ENCODE data around the gene SKP2.
"Not testable (repeated sequence)": the region's sequence is repeated elsewhere in the genome, so short reads cannot be mapped to it uniquely, and the experiment has no call there.

The SKP2 gene

DNA sequence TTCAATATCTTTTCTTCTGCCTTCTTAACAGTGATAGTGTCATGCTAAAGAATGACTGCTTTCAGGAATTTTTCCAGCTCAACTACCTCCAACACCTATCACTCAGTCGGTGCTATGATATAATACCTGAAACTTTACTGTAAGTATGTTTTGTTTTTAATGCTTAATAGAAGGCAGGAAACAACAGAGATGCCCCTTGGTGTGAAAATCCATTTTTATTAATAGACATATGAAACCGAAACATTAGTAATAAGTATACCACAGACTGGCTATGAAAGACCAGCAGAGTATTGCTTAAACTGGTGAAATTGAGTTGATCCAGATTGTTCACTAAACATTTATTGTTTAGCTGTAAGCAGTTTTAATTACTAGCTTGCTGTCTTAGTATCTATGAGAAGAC lies 25.2 kb downstream of the SKP2 start:
- H3K4me3 ChIP-seq (ENCODE audit: low read depth, low read length), result no peak overlapping the region
- TF ChIP-seq MYC (IDR thresholded peaks at IDR 0.05; ENCODE audit: low read depth, low read length) (no peak), MAX (IDR thresholded peaks at IDR 0.05; ENCODE audit: low read depth, low read length) (no peak)
- DNase-seq (ENCODE audit: low read depth), result no peak

DNA sequence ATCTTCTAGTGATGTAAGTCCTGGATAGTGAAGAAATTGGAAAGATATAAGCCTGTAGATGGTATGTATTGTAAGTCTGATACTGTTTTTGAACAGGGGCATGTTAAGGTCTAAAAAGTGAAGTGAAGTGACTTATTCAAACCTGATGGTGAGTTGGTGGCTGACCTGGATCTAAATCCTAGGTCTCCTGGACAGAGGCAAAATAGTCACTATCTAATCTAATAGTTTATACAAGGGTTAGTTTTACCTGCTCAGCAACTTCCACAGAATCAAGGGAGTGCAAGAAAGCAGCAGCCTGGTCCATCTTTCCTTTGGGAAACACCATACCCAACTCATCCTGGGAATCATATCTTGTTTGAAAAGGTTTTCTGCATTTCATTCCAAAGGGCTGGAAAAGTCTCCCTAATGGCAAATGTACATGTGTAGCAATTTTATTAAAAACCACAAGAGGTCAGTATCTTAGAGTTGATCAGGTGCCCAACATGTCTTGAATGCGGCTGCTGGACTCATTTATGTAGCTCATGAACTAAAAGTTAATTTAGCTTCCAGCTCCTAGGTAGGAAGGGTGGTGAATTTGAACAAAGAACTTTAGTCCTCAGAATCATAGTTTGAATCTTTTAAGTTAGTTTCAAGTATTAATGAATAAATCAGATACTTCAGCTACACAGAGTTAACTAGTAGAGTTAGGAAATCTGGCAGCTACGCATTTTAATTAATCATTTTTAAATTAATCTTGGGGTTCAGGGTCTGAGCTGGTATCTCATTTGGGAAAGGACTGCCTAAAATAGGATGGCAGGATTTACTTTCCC lies 26.0 kb downstream of the SKP2 start:
- H3K4me3 ChIP-seq (ENCODE audit: low read depth, low read length), result no peak overlapping the region
- TF ChIP-seq MYC (IDR thresholded peaks at IDR 0.05; ENCODE audit: low read depth, low read length) (no peak), POLR2A (IDR thresholded peaks at IDR 0.05; ENCODE audit: extremely low read depth, insufficient read length) (no peak), MAX (IDR thresholded peaks at IDR 0.05; ENCODE audit: low read depth, low read length) (no peak)
- TF ChIP-seq, protein P1, sequence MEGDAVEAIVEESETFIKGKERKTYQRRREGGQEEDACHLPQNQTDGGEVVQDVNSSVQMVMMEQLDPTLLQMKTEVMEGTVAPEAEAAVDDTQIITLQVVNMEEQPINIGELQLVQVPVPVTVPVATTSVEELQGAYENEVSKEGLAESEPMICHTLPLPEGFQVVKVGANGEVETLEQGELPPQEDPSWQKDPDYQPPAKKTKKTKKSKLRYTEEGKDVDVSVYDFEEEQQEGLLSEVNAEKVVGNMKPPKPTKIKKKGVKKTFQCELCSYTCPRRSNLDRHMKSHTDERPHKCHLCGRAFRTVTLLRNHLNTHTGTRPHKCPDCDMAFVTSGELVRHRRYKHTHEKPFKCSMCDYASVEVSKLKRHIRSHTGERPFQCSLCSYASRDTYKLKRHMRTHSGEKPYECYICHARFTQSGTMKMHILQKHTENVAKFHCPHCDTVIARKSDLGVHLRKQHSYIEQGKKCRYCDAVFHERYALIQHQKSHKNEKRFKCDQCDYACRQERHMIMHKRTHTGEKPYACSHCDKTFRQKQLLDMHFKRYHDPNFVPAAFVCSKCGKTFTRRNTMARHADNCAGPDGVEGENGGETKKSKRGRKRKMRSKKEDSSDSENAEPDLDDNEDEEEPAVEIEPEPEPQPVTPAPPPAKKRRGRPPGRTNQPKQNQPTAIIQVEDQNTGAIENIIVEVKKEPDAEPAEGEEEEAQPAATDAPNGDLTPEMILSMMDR (IDR thresholded peaks at IDR 0.05; ENCODE audit: low read depth, low read length), result peak; percentile 23
- DNase-seq (ENCODE audit: low read depth), result peak; percentile 42

GRCh38 chr5:36178524-36178890 lies 26.6 kb downstream of the SKP2 start:
- no peak for TF ChIP-seq POLR2A (IDR thresholded peaks at IDR 0.05; ENCODE audit: extremely low read depth, insufficient read length)
- TF ChIP-seq MYC (IDR thresholded peaks at IDR 0.05; ENCODE audit: low read depth, low read length), result no peak
- TF ChIP-seq, protein P1 (IDR thresholded peaks at IDR 0.05; ENCODE audit: low read depth, low read length), result no peak
- no peak for TF ChIP-seq MAX (IDR thresholded peaks at IDR 0.05; ENCODE audit: low read depth, low read length)
- H3K4me3 ChIP-seq (ENCODE audit: low read depth, low read length), result no peak overlapping the region
- no peak for DNase-seq (ENCODE audit: low read depth)

DNA sequence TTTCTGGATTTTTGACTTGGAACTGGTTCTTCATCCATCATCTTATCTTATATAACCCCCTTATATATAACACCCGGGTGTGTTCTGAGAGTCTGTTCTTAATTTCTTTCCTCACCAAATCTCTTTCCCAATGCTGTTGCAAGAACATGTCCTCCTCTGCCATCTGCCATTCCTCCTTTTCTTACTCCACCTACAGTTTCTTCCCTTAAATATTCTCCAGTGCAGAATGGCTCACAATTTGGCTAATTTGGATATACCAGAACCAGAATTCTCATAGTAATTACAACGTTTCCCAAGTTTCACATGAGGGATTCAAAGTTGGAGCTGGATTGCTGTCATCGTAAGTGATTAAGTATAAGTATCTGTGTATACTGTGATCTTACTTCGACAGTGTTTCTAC lies 28.0 kb downstream of the SKP2 start:
- H3K4me3 ChIP-seq (ENCODE audit: low read depth, low read length), result no peak overlapping the region
- TF ChIP-seq MYC (IDR thresholded peaks at IDR 0.05; ENCODE audit: low read depth, low read length) (no peak), POLR2A (IDR thresholded peaks at IDR 0.05; ENCODE audit: extremely low read depth, insufficient read length) (no peak), MAX (IDR thresholded peaks at IDR 0.05; ENCODE audit: low read depth, low read length) (no peak)
- TF ChIP-seq, protein P1 (IDR thresholded peaks at IDR 0.05; ENCODE audit: low read depth, low read length), result no peak
- DNase-seq (ENCODE audit: low read depth), result no peak

- TF ChIP-seq MAX (IDR thresholded peaks at IDR 0.05; ENCODE audit: low read depth, low read length), result no peak
- TF ChIP-seq, protein P1 (IDR thresholded peaks at IDR 0.05; ENCODE audit: low read depth, low read length), result no peak
- TF ChIP-seq POLR2A (IDR thresholded peaks at IDR 0.05; ENCODE audit: extremely low read depth, insufficient read length), result no peak
- no peak for TF ChIP-seq MYC (IDR thresholded peaks at IDR 0.05; ENCODE audit: low read depth, low read length)
Observed at GRCh38 chr5:36180556-36181350, 28.8 kb downstream of the SKP2 start.

DNA sequence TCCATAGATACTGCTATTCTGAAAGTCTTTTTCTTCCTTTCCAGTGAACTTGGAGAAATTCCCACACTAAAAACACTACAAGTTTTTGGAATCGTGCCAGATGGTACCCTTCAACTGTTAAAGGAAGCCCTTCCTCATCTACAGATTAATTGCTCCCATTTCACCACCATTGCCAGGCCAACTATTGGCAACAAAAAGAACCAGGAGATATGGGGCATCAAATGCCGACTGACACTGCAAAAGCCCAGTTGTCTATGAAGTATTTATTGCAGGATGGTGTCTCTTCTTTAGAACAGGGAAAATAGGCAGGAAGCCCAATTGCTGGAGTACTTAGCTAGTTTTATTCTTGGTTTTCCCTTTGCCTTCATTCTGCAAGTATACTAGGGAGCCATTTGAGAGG lies 29.9 kb downstream of the SKP2 start:
- no peak for DNase-seq (ENCODE audit: low read depth)
- no peak for TF ChIP-seq MYC (IDR thresholded peaks at IDR 0.05; ENCODE audit: low read depth, low read length)
- TF ChIP-seq MAX (IDR thresholded peaks at IDR 0.05; ENCODE audit: low read depth, low read length), result no peak
- TF ChIP-seq POLR2A (IDR thresholded peaks at IDR 0.05; ENCODE audit: extremely low read depth, insufficient read length), result no peak
- TF ChIP-seq, protein P1 (IDR thresholded peaks at IDR 0.05; ENCODE audit: low read depth, low read length), result no peak
- no peak overlapping the region for H3K4me3 ChIP-seq (ENCODE audit: low read depth, low read length)

More at GRCh38 chr5:36180556-36181350, 28.8 kb downstream of the SKP2 start:
- no peak overlapping the region for H3K4me3 ChIP-seq (ENCODE audit: low read depth, low read length)
- no peak for DNase-seq (ENCODE audit: low read depth)

DNA sequence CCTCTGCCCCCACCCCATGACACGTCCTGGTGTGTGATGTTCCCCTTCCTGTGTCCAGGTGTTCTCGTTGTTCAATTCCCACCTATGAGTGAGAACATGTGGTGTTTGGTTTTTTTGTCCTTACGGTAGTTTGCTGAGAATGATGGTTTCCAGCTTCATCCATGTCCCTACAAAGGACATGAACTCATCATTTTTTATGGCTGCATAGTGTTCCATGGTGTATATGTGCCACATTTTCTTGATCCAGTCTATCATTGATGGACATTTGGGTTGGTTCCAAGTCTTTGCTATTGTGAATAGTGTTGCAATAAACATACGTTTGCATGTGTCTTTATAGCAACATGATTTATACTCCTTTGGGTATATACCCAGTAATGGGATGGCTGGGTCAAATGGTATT lies 32.5 kb downstream of the SKP2 start:
- not testable (repeated sequence) for DNase-seq (ENCODE audit: low read depth)

More for the DNA sequence above, 32.5 kb downstream of the SKP2 start:
- not testable (repeated sequence) for H3K4me3 ChIP-seq (ENCODE audit: low read depth, low read length)
